Measurements from ENCODE around the gene IL6.
"Not testable (repeated sequence)": the region's sequence is repeated elsewhere in the genome, so short reads cannot be mapped to it uniquely, and the experiment has no call there.

The IL6 gene

GRCh38 chr7:22704722-22705121, 22.3 kb upstream of the IL6 start:
- DNase-seq, result not testable (repeated sequence)

GRCh38 chr7:22705874-22706273, 21.1 kb upstream of the IL6 start:
- DNase-seq, result not testable (repeated sequence)

- DNase-seq, result not testable (repeated sequence)
These were observed 19.8 kb upstream of the IL6 start for GRCh38 chr7:22707026-22707691.

- not testable (repeated sequence) for DNase-seq
These were observed 18.8 kb upstream of the IL6 start for GRCh38 chr7:22708214-22708613.

GRCh38 chr7:22708677-22709061, 18.3 kb upstream of the IL6 start:
- DNase-seq, result not testable (repeated sequence)

- not testable (repeated sequence) for DNase-seq
These were observed 17.8 kb upstream of the IL6 start for GRCh38 chr7:22709062-22709829.

GRCh38 chr7:22709857-22710256, 17.1 kb upstream of the IL6 start:
- no peak for DNase-seq

- DNase-seq, result no peak
These were observed 14.0 kb upstream of the IL6 start for GRCh38 chr7:22712999-22713398.

- DNase-seq, result no peak
These were observed 13.5 kb upstream of the IL6 start for GRCh38 chr7:22713463-22713862.

GRCh38 chr7:22715969-22716368, 11.0 kb upstream of the IL6 start:
- DNase-seq, result no peak

- no peak for DNase-seq
These were observed 9.2 kb upstream of the IL6 start for GRCh38 chr7:22717760-22718159.

- no peak for DNase-seq
These were observed 8.7 kb upstream of the IL6 start for GRCh38 chr7:22718200-22718711.

- no peak for DNase-seq
These were observed 8.0 kb upstream of the IL6 start for GRCh38 chr7:22718911-22719420.

- DNase-seq, result no peak
These were observed 5.9 kb upstream of the IL6 start for GRCh38 chr7:22720791-22721786.

- DNase-seq, result no peak
These were observed 4.3 kb upstream of the IL6 start for GRCh38 chr7:22722536-22723180.

GRCh38 chr7:22723181-22723601, 3.8 kb upstream of the IL6 start:
- no peak for DNase-seq

- no peak for DNase-seq
These were observed 3.4 kb upstream of the IL6 start for GRCh38 chr7:22723637-22724036.

GRCh38 chr7:22724861-22725260, 2.1 kb upstream of the IL6 start:
- no peak for DNase-seq

- DNase-seq, result no peak
These were observed 1.4 kb upstream of the IL6 start for GRCh38 chr7:22725585-22725984.

- peak; percentile 19 to 22 for DNase-seq
These were observed 574 bp upstream of the IL6 start for GRCh38 chr7:22726345-22726906.

GRCh38 chr7:22727714-22728035, 675 bp downstream of the IL6 start:
- DNase-seq, result no peak

GRCh38 chr7:22728401-22729029, 1.5 kb downstream of the IL6 start:
- DNase-seq, result no peak

Data from activated CD4-positive, alpha-beta T cell treated with anti-CD3 and anti-CD28 coated beads, Interleukin-2, amount 50 U/mL, for 4 hours (primary cell).